HPDE6-E6E7 (cell line): ENCODE measurements around the gene PSAP.
"Not testable (repeated sequence)": the region's sequence is repeated elsewhere in the genome, so short reads cannot be mapped to it uniquely, and the experiment has no call there.

Experiments
- DNase-seq: peaks from one replicate; pipeline ENCODE4 v3.0.0; 2011; ENCODE audit warnings: missing footprints; ENCODE audit errors: extremely low spot score

PSAP gene

GRCh38 chr10:71873582-71874211, 22.6 kb upstream of the PSAP start:
- no peak for DNase-seq

GRCh38 chr10:71869601-71870000, 18.6 kb upstream of the PSAP start:
- not testable (repeated sequence) for DNase-seq

- DNase-seq, result peak; percentile 72
Measured at GRCh38 chr10:71868192-71868697, 17.2 kb upstream of the PSAP start.

GRCh38 chr10:71865561-71866041, 14.6 kb upstream of the PSAP start:
- DNase-seq, result no peak

DNA sequence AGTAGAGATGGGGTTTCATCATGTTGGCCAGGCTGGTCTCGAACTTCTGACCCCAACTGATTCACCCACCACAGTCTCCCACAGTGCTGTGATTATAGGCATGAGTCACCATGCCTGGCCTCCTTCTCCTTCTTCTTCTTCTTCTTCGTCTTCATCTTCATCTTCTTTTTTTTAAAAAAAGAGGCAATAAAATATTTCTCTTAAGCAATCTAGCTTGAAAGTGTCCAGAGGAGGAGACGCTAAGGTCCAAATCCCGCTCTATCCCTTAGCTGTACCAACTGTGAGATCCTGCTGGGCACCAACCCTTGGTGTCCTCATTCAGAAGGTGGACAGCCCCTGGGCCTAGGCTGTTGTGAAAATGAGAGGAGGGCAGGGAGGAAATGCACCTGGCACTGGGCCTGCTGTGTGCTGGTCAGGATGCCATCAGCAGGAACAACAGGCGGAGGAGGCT, 13.9 kb upstream of the PSAP start:
- DNase-seq, result no peak

DNA sequence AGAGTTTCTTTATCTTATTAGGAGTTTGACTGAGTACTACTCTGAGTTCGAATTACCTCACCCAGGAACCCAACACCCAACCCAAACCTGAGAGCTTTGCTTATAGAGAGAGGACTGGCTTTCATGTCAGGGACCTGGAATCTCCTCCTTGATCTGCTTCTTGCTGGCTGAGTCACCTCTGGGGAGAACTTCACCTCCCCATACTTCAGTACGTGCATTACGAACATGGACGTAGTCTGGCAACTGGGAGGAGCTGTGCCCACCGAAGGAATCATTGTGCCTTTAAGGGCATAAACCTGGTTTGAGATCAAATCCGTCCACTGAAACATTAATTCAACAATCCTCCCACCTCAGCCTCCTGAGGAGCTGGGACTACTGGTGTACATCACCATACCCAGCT, 12.2 kb upstream of the PSAP start:
- no peak for DNase-seq

DNA sequence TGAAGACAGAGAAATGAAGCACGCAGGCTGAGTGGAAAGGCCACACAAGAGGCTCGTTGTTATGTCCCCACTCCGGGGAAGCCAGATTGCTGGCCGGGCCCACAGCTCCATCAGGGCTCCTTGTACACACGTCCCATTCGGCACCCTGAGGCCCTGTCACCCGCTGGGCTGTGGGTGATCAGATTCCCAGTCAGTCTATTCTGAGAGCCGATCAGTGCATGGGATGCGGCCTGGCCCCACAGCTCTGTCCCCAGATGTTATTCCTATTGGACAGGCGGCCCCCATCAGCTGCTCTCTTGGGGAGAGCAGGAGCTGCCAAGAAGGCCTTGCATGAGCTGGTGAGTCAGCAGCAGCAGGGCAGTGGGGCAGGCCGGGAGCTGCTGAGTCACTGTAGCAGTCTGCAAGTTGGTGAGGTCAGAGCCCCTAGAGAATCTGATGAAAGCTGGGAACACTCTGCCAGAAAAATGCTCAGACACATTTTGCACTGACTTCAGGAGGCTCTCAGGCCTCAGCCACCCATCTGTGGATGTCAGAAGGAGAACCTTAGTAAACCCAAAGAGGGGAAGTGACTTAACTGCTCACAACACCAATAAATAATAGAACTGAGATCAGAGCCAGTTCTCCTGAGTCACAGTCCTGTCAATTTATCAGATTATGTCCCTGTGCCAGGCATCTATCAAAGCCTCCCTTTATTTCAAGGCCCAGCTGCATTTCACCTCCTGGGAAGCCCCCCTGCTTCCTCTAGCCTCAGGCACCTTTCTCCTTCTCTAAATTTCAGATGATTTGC, 9.4 kb upstream of the PSAP start:
- DNase-seq, result peak; percentile 93

GRCh38 chr10:71857934-71858890, 7.2 kb upstream of the PSAP start:
- no peak for DNase-seq

DNA sequence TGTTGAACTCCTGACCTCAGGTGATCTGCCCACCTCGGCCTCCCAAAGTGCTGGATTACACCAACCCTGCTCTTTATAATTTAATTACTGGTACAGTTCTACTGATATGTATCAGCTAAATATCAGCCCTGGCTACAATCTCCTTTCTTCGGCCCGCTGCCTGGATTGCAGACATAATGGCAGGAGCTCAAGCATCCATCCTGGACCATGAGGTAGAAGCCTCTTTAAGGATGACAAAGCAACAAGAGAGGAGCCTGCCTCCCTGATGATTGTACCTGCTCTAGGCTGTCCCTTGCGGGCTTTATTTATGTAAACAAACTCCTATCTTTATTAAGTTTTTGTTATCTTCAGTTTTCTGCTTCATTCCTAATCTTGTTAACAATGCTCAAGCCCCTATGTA, 5.6 kb upstream of the PSAP start:
- DNase-seq, result no peak

GRCh38 chr10:71854031-71854430, 3.0 kb upstream of the PSAP start:
- no peak for DNase-seq

DNA sequence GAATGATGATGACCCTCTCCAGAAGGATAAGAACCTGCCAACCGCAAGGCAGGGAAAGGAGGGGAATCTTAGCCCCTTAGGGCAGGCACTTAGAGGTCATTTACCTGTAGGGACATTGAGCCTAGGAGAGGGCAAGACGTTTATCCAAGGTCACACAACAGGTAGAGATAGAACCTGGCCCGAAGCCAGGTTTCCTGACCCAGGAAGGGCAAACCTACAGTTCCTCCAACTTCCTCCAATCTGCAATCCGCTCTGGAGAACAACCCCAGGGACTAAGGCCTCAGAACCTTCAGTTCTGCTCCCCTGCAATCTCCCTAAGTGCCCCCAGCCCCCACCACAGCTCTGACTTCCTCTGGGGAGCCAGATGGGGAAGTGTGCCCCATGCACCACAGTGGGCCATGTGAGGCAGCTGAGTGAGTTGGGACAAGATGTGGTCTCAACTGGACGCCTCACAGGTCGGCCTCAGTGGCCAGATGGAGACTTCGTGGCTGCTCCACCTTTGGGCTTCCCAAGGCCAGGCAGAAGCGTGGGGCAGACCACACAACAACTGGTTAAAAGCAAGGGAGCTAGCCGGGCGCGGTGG, 1.4 kb upstream of the PSAP start:
- DNase-seq, result no peak

- not testable (repeated sequence) for DNase-seq
Measured at GRCh38 chr10:71851465-71852095, 529 bp upstream of the PSAP start.

- DNase-seq, result no peak
Measured at GRCh38 chr10:71850021-71850742, 869 bp downstream of the PSAP start.

DNA sequence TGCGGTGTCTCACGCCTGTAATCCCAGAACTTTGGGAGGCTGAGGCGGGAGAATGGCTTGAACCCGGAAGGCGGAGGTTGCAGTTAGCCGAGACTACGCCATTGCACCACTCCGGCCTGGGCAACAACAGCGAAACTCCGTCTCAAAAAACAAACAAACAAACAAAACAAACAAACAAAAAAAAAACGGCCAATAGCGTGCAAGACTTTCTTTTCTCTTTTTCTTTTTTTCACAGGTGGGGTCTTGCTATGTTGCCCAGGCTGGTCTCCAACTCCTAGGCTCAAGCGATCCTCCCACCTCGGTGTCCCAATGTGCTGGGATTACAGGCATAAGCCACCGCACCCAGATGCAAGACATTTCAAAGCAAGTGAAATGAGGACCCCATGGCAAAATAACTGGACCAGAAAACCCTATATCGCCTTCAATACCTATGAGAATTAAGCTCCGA, 1.6 kb downstream of the PSAP start:
- no peak for DNase-seq

- no peak for DNase-seq
Measured at GRCh38 chr10:71848325-71849275, 2.5 kb downstream of the PSAP start.

DNA sequence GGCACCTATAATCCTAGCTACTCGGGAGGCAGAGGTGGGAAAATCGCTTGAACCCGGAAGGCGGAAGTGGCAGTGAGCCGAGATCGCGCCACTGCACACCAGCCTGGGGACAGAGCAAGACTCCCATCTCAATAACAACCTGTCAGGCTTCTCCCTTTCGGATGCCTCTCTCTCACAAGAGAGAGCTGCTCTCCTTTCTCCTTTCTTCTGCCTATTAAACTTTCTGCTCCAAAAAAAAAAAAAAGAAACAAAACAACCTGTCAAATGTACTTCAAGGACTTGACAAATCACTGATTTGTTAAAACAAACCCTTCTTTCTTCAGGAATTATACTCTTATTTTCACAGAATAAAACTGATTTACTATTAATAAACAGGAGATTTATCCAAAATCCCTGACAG, 3.6 kb downstream of the PSAP start:
- DNase-seq, result no peak

GRCh38 chr10:71846816-71847215, 4.2 kb downstream of the PSAP start:
- DNase-seq, result no peak

- no peak for DNase-seq
Measured at GRCh38 chr10:71845410-71846405, 5.3 kb downstream of the PSAP start.
